ENCODE data around the gene NTF3.

NTF3 gene

GRCh38 chr12:5390174-5390799 lies 41.6 kb upstream of the NTF3 start:
- H2AFZ ChIP-seq (ENCODE audit: low read depth, low read length), result no peak overlapping the region
- H3K27me3 ChIP-seq (ENCODE audit: low read depth, low read length), result 0 out of 2 replicates have a peak, but pooled peaks cover 9% of the 10 kb centered on the region
- no peak overlapping the region for H3K9ac ChIP-seq (ENCODE audit: low read length)
- no peaks in the 10 kb centered on the region for H3K9me3 ChIP-seq (ENCODE audit: insufficient read depth, low read length)
- H3K4me1 ChIP-seq (ENCODE audit: low read length), result no peaks in the 10 kb centered on the region
- no peaks in the 10 kb centered on the region for H3K36me3 ChIP-seq (replicated peaks; ENCODE audit: low read depth, low read length)
- no peak overlapping the region for H3K4me2 ChIP-seq (ENCODE audit: low read length)
- H3K79me2 ChIP-seq (ENCODE audit: low read length), result no peaks in the 10 kb centered on the region
- no peak overlapping the region for H3K4me3 ChIP-seq (ENCODE audit: low read length)
- no peak overlapping the region for H3K27ac ChIP-seq (ENCODE audit: low read length)
- TF ChIP-seq EZH2phosphoT487 (IDR thresholded peaks at IDR 0.05; ENCODE audit: low read depth) (no peak), CTCF (IDR thresholded peaks at IDR 0.05; ENCODE audit: low read depth, low read length) (no peak)
- H4K20me1 ChIP-seq (ENCODE audit: insufficient read depth, low read length), result no peaks in the 10 kb centered on the region

- no peaks in the 10 kb centered on the region for H3K36me3 ChIP-seq (replicated peaks; ENCODE audit: low read depth, low read length)
- H4K20me1 ChIP-seq (ENCODE audit: insufficient read depth, low read length), result no peaks in the 10 kb centered on the region
- H3K4me2 ChIP-seq (ENCODE audit: low read length), result no peak overlapping the region
- TF ChIP-seq CTCF (IDR thresholded peaks at IDR 0.05; ENCODE audit: low read depth, low read length) (no peak), EZH2phosphoT487 (IDR thresholded peaks at IDR 0.05; ENCODE audit: low read depth) (no peak)
- 0 out of 2 replicates have a peak, but pooled peaks cover 9% of the 10 kb centered on the region for H3K27me3 ChIP-seq (ENCODE audit: low read depth, low read length)
- H2AFZ ChIP-seq (ENCODE audit: low read depth, low read length), result no peak overlapping the region
- no peak overlapping the region for H3K27ac ChIP-seq (ENCODE audit: low read length)
- no peaks in the 10 kb centered on the region for H3K4me1 ChIP-seq (ENCODE audit: low read length)
- no peak overlapping the region for H3K9ac ChIP-seq (ENCODE audit: low read length)
- no peak overlapping the region for H3K4me3 ChIP-seq (ENCODE audit: low read length)
- H3K9me3 ChIP-seq (ENCODE audit: insufficient read depth, low read length), result no peaks in the 10 kb centered on the region
- H3K79me2 ChIP-seq (ENCODE audit: low read length), result no peaks in the 10 kb centered on the region
Observed at GRCh38 chr12:5391653-5392052, 40.3 kb upstream of the NTF3 start.

GRCh38 chr12:5392961-5393360 lies 38.9 kb upstream of the NTF3 start:
- H3K27ac ChIP-seq (ENCODE audit: low read length), result no peak overlapping the region
- no peaks in the 10 kb centered on the region for H3K4me1 ChIP-seq (ENCODE audit: low read length)
- no peaks in the 10 kb centered on the region for H3K9me3 ChIP-seq (ENCODE audit: insufficient read depth, low read length)
- no peak overlapping the region for H3K4me2 ChIP-seq (ENCODE audit: low read length)
- H3K4me3 ChIP-seq (ENCODE audit: low read length), result no peak overlapping the region
- H4K20me1 ChIP-seq (ENCODE audit: insufficient read depth, low read length), result no peaks in the 10 kb centered on the region
- H3K27me3 ChIP-seq (ENCODE audit: low read depth, low read length), result 0 out of 2 replicates have a peak, but pooled peaks cover 3% of the 10 kb centered on the region
- no peak for TF ChIP-seq EZH2phosphoT487 (IDR thresholded peaks at IDR 0.05; ENCODE audit: low read depth)
- no peak for TF ChIP-seq CTCF (IDR thresholded peaks at IDR 0.05; ENCODE audit: low read depth, low read length)
- no peak overlapping the region for H2AFZ ChIP-seq (ENCODE audit: low read depth, low read length)
- no peak overlapping the region for H3K9ac ChIP-seq (ENCODE audit: low read length)
- H3K36me3 ChIP-seq (replicated peaks; ENCODE audit: low read depth, low read length), result no peaks in the 10 kb centered on the region
- H3K79me2 ChIP-seq (ENCODE audit: low read length), result no peaks in the 10 kb centered on the region

GRCh38 chr12:5395443-5396271 lies 36.3 kb upstream of the NTF3 start:
- no peaks in the 10 kb centered on the region for H3K36me3 ChIP-seq (replicated peaks; ENCODE audit: low read depth, low read length)
- H3K9ac ChIP-seq (ENCODE audit: low read length), result no peak overlapping the region
- no peak overlapping the region for H3K4me2 ChIP-seq (ENCODE audit: low read length)
- H3K9me3 ChIP-seq (ENCODE audit: insufficient read depth, low read length), result no peaks in the 10 kb centered on the region
- no peaks in the 10 kb centered on the region for H3K4me1 ChIP-seq (ENCODE audit: low read length)
- H3K79me2 ChIP-seq (ENCODE audit: low read length), result no peaks in the 10 kb centered on the region
- H4K20me1 ChIP-seq (ENCODE audit: insufficient read depth, low read length), result no peaks in the 10 kb centered on the region
- peaks cover 14% of the 10 kb centered on the region for H3K27me3 ChIP-seq (ENCODE audit: low read depth, low read length)
- no peak overlapping the region for H3K27ac ChIP-seq (ENCODE audit: low read length)
- H2AFZ ChIP-seq (ENCODE audit: low read depth, low read length), result no peak overlapping the region
- TF ChIP-seq CTCF (IDR thresholded peaks at IDR 0.05; ENCODE audit: low read depth, low read length) (no peak), EZH2phosphoT487 (IDR thresholded peaks at IDR 0.05; ENCODE audit: low read depth) (no peak)
- no peak overlapping the region for H3K4me3 ChIP-seq (ENCODE audit: low read length)
